B cell (primary cell): Measurements from ENCODE around the gene ANP32D. TPM values are rescaled to one million over a fixed set of nuclear protein-coding genes. Genes with fewer than 3 reads are reported as not detected.
"Not testable (repeated sequence)": the region's sequence is repeated elsewhere in the genome, so short reads cannot be mapped to it uniquely, and the experiment has no call there.

ENCODE experiments used
- ATAC-seq: fragments of 200-7000 bp; cut with Tn5 transposase; one replicate; pipeline ENCODE4 v1.10.0; 2021; ENCODE audit warnings: low read depth, mild to moderate bottlenecking, moderate number of reproducible peaks, moderate library complexity
- CTCF ChIA-PET: fragments of 350-600 bp; sonication (Branson Sonifier 250); formaldehyde crosslinking; loops from one replicate; lab custom pipeline; 2021; ENCODE audit warnings: antibody characterized with exemption, inconsistent platforms; lab: Charles Lee
- POLR2A ChIA-PET: fragments of 350-600 bp; sonication (Branson Sonifier 250); formaldehyde crosslinking; loops from one replicate; lab custom pipeline; 2021; ENCODE audit warnings: antibody characterized with exemption; lab: Charles Lee
- DNase-seq: peaks from one replicate; pipeline ENCODE4 v3.0.0; 2013
- H2AFZ ChIP-seq: 2 replicates; pipeline ENCODE4 v1.6.1; 2012; ENCODE audit warnings: mild to moderate bottlenecking, low read depth, low read length; ENCODE audit not compliant: insufficient read depth, poor library complexity, severe bottlenecking
- H3K27ac ChIP-seq, 2 donors: 1 replicate in 1 of 2; 2 replicates in 1 of 2; pipeline ENCODE4 v1.5.1; 2012 to 2013; ENCODE audit warnings: low read length in 2 of 2, mild to moderate bottlenecking in 2 of 2, moderate library complexity in 1 of 2
- H3K27me3 ChIP-seq, 4 experiments: fragments of 200-600 bp in 1 of 4; sonication (generic) in 1 of 4; replicated peaks in 1 of 4; 1 replicate in 2 of 4; 2 replicates in 2 of 4; pipeline versions ENCODE4 v1.6.1 to v1.7.0; 2013 to 2016; ENCODE audit warnings: low read length in 3 of 4, mild to moderate bottlenecking in 2 of 4, mixed read lengths in 1 of 4, moderate library complexity in 1 of 4; ENCODE audit not compliant: insufficient read depth in 4 of 4, control insufficient read depth in 3 of 4; ENCODE audit errors: control extremely low read depth in 1 of 4
- H3K36me3 ChIP-seq, 2 experiments: replicated peaks in 1 of 2; 1 replicate in 1 of 2; 2 replicates in 1 of 2; pipeline versions ENCODE4 v1.6.1 to v1.7.1; 2013; ENCODE audit warnings: low read length in 1 of 2; ENCODE audit not compliant: insufficient read depth in 2 of 2, control insufficient read depth in 1 of 2; ENCODE audit errors: control extremely low read depth in 1 of 2, extremely low read depth in 1 of 2
- H3K4me1 ChIP-seq, 2 donors: fragments of 200-600 bp in 1 of 2; sonication (generic) in 1 of 2; 1 replicate in 1 of 2; 2 replicates in 1 of 2; pipeline versions ENCODE4 v1.5.1 to v1.6.1; 2013 to 2017; ENCODE audit warnings: low read length in 2 of 2; ENCODE audit not compliant: control insufficient read depth in 2 of 2, insufficient read depth in 2 of 2
- H3K4me2 ChIP-seq: replicated peaks from 2 replicates; pipeline ENCODE3; 2012; ENCODE audit warnings: mild to moderate bottlenecking, low read depth, low read length; ENCODE audit not compliant: poor library complexity, severe bottlenecking
- H3K4me3 ChIP-seq, 5 experiments: fragments of 200-600 bp in 1 of 5; sonication (generic) in 1 of 5; 1 replicate in 3 of 5; 2 replicates in 2 of 5; pipeline versions ENCODE4 v1.5.1 to v1.7.0; 2011 to 2016; ENCODE audit warnings: low read length in 4 of 5, mild to moderate bottlenecking in 4 of 5, low read depth in 2 of 5, control low read depth in 1 of 5, moderate library complexity in 1 of 5; ENCODE audit not compliant: insufficient read depth in 1 of 5; ENCODE audit errors: control extremely low read depth in 1 of 5, extremely low read depth in 1 of 5
- H3K79me2 ChIP-seq: fragments of 200-600 bp; sonication (generic); one replicate; pipeline ENCODE4 v1.6.0; 2016; ENCODE audit warnings: low read length; ENCODE audit not compliant: control insufficient read depth, insufficient read depth
- H3K9ac ChIP-seq: fragments of 200-600 bp; sonication (generic); 2 replicates; pipeline ENCODE4 v1.6.1; 2017; ENCODE audit warnings: mild to moderate bottlenecking, low read length, moderate library complexity
- H3K9me3 ChIP-seq, 3 donors: one replicate each; pipeline versions ENCODE4 v1.6.1 to v1.7.1; 2013; ENCODE audit warnings: low read length in 2 of 3; ENCODE audit not compliant: control insufficient read depth in 2 of 3, insufficient read depth in 1 of 3; ENCODE audit errors: control extremely low read depth in 1 of 3
- H4K20me1 ChIP-seq: 2 replicates; pipeline ENCODE4 v1.6.0; 2012; ENCODE audit warnings: mild to moderate bottlenecking, low read length; ENCODE audit not compliant: insufficient read depth, control insufficient read depth, poor library complexity, severe bottlenecking
- H3K27ac Mint-ChIP-seq: one replicate; pipeline ENCODE4 v1.8.0; 2021; ENCODE audit warnings: mixed read lengths
- H3K27me3 Mint-ChIP-seq: one replicate; pipeline ENCODE4 v1.8.0; 2021; ENCODE audit warnings: mixed read lengths
- H3K4me1 Mint-ChIP-seq: one replicate; pipeline ENCODE4 v1.8.0; 2021; ENCODE audit warnings: mixed read lengths
- H3K4me3 Mint-ChIP-seq: one replicate; pipeline ENCODE4 v1.8.0; 2021; ENCODE audit warnings: mixed read lengths
- H3K9me3 Mint-ChIP-seq: one replicate; pipeline ENCODE4 v1.8.0; 2022; ENCODE audit warnings: mixed read lengths; ENCODE audit not compliant: insufficient read depth
- WGBS: methylation state at CpG from one replicate; pipeline ENCODE4 v1.1.5; 2013; ENCODE audit warnings: missing lambda C conversion rate; ENCODE audit not compliant: insufficient coverage; 5-methylcytosine and 5-hydroxymethylcytosine counted together
- intact Hi-C: fragments of 100-400 bp; cut with micrococcal nuclease; formaldehyde crosslinking; loops from one replicate; pipeline ENCODE4 v1.10.0; 2022
- polyA plus RNA-seq: library from polyadenylated mRNA; depleted of rRNA; stranded (reverse); fragments of >200 nt; gene quantifications from 2 replicates; pipeline ENCODE4 v1.2.3, GENCODE V29; 2012
- total RNA-seq, 2 donors: library from RNA; stranded (reverse); fragments of 120-200 nt in 1 of 2; gene quantifications; 1 replicate in 1 of 2; 2 replicates in 1 of 2; pipeline versions ENCODE4 v1.2.3 to v1.2.4, GENCODE V29; 2013 to 2022
- TF ChIP-seq, protein P1 (sequence below): fragments of 200-600 bp; IDR thresholded peaks from one replicate; pipeline ENCODE4 v1.8.0; 2022; ENCODE audit warnings: antibody characterized with exemption, mild to moderate bottlenecking

The ANP32D gene
- total and polyA plus RNA-seq, 2 donors (not counting 1 experiment from before 2014, with no cell fraction given): not detected

DNA sequence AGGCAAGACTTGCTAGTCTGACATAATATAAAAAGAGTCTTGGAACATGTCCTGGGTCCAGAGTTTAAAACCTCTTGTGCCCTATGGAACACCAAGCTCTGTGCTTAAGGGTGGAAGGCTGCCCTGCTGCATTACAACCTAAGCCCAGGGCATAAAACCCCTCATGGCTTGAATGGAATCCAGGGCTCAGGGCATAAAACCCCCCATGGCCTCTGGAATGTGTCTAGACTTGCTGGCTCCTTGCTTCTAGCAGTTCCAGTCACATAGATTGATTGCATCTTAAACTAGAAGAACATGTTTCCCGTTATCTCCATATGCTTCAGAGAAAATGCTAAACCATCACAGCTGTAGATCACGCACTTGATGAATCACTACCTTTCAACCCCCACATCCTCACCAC is 34.5 kb downstream of the ANP32D start:
- H2AFZ ChIP-seq, H3K27ac Mint-ChIP-seq, H3K9me3 ChIP-seq, DNase-seq, H3K79me2 ChIP-seq, H3K4me3 Mint-ChIP-seq, H3K4me1 Mint-ChIP-seq, CTCF ChIA-PET, H3K9ac ChIP-seq, POLR2A ChIA-PET, H3K36me3 ChIP-seq, intact Hi-C loops, H3K27ac ChIP-seq, H3K4me3 ChIP-seq, H3K9me3 Mint-ChIP-seq, ATAC-seq, H3K27me3 ChIP-seq, H3K4me1 ChIP-seq, H4K20me1 ChIP-seq, H3K4me2 ChIP-seq: not testable (repeated sequence)
- WGBS: 92% methylated on average over 2 of the region's 2 CpGs
- H3K27me3 Mint-ChIP-seq: peaks cover 23% of the 10 kb centered on the region

DNA sequence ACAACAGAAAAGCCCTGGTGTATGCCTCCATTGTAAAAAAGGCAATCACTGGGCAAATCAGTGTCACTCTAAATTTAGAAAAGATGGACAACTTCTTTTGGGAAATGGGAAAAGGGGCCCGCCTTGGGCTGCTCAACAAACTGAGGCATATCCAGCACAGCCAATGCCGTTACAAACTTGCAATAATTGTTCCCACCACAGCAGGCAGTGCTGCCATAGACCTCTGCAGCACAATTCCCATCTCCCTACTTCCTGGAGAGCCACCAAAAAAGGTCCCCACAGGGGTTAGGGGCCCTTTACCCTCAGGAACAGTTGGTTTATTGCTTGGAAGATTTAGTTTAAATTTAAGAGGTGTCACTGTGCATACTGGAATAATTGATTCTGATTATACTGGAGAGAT is 36.6 kb downstream of the ANP32D start:
- Histone ChIP-seq H3K4me2 (no peak overlapping the region), H2AFZ (no peak overlapping the region), H3K4me1 (no peaks in the 10 kb centered on the region), H3K79me2 (no peaks in the 10 kb centered on the region), H4K20me1 (no peaks in the 10 kb centered on the region), H3K9ac (no peak overlapping the region), H3K27ac (no peak overlapping the region), H3K27me3 (peaks cover 0 to 4% (median 0%) of the 10 kb centered on the region in 4 experiments), H3K9me3 (peaks cover 1 to 8% (median 3%) of the 10 kb centered on the region in 3 donors), H3K36me3 (no peaks in the 10 kb centered on the region), H3K4me3 (no peak overlapping the region)
- TF ChIP-seq, protein P1, sequence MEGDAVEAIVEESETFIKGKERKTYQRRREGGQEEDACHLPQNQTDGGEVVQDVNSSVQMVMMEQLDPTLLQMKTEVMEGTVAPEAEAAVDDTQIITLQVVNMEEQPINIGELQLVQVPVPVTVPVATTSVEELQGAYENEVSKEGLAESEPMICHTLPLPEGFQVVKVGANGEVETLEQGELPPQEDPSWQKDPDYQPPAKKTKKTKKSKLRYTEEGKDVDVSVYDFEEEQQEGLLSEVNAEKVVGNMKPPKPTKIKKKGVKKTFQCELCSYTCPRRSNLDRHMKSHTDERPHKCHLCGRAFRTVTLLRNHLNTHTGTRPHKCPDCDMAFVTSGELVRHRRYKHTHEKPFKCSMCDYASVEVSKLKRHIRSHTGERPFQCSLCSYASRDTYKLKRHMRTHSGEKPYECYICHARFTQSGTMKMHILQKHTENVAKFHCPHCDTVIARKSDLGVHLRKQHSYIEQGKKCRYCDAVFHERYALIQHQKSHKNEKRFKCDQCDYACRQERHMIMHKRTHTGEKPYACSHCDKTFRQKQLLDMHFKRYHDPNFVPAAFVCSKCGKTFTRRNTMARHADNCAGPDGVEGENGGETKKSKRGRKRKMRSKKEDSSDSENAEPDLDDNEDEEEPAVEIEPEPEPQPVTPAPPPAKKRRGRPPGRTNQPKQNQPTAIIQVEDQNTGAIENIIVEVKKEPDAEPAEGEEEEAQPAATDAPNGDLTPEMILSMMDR: no peak
- Mint-ChIP-seq H3K27me3 (peaks cover 17% of the 10 kb centered on the region), H3K4me1 (no peaks in the 10 kb centered on the region), H3K9me3 (peaks cover 7% of the 10 kb centered on the region), H3K4me3 (no peak overlapping the region), H3K27ac (no peak overlapping the region)
- ATAC-seq (no peak), DNase-seq (no peak)
- intact Hi-C loops: no loop called here
- ChIA-PET POLR2A (no interaction called here), CTCF (no interaction called here)
- no CpG with 5 or more reads among the region's 2 CpGs for WGBS
